ENCODE data around the gene FUZ.
A peak's percentile ranks its signal among the peaks of the same experiment; 100 is the strongest.

Gene FUZ

DNA sequence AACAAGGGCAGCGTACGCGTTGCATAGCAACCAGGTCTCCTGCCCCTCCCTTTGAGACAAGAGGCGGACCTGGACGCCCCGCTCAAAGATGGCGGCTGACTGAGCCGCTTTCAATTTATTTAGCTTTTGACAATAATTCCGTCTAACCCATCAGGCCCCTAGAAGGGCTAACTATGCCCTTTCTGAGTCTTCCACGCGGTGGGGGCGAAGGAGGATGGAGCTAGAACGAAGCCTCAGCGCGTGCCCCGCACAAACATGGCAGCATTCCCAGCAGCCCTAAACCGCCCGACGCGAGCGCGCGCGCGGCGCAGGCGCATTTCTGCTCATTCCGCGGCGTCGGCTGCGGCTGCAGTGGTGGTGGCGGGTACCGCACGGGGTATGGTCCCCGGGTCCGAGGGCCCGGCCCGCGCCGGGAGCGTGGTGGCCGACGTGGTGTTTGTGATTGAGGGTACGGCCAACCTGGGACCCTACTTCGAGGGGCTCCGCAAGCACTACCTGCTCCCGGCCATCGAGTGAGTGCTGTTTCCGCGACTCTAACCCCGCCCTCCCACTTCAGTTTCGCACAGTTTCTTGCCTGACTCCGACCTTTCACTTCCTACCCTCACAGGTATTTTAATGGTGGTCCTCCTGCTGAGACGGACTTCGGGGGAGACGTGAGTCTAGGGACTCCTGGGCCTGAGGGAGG, 5.0 kb upstream of the FUZ start, which contains the start of gene MED25:
Gene MED25 (plus strand): TSS at position 326 of the 685 bp plus-strand sequence. CDS start 53 bp downstream, at position 379.
- H3K9me3 ChIP-seq (ENCODE audit: control insufficient read depth, insufficient read depth, low read depth, low read length) = no peaks in the 10 kb centered on the region
- H3K36me3 ChIP-seq (ENCODE audit: control insufficient read depth in 2 of 2, insufficient read depth in 1 of 2, low read length in 2 of 2) = peaks cover 14 to 21% of the 10 kb centered on the region in 2 experiments
- ChIA-PET CTCF (interaction anchor here (0.7 kb wide), 1 partner anchor 30 kb away, joined by 3 read pairs; no protein-coding TSS in a partner anchor), POLR2A (interaction anchor here (0.7 to 1.2 kb wide), 5 partner anchors 30 to 112 kb away, joined by 3 to 4 read pairs (median 3); partner anchors contain the start of genes NUP62 and PTOV1)
- peaks cover 17% of the 10 kb centered on the region; the same call in 1 of the 2 replicates for H3K4me1 ChIP-seq (ENCODE audit: control insufficient read depth, insufficient read depth, low read length)
- peak within 1 kb of the TSS; percentile 89 for H3K4me3 ChIP-seq (ENCODE audit: low read depth, low read length)
- peak within 1 kb of the TSS; percentile 85 for H3K27ac ChIP-seq (ENCODE audit: extremely low read depth, low read depth, low read length)
- peak; percentile 30; the same call in 1 of the 2 replicates for TF ChIP-seq SP7 (tag by site-specific recombination; IDR thresholded peaks at IDR 0.05)
- TF ChIP-seq ZNF473 (tag by site-specific recombination; IDR thresholded peaks at IDR 0.05) = no peak
- peak; percentile 9; the same call in 1 of the 2 replicates for TF ChIP-seq PRDM1 (tag by site-specific recombination; IDR thresholded peaks at IDR 0.05)
- TF ChIP-seq ZNF138 (tag by site-specific recombination; IDR thresholded peaks at IDR 0.05; ENCODE audit: borderline replicate concordance) = no peak
- no peak for TF ChIP-seq ZNF169 (tag by site-specific recombination; IDR thresholded peaks at IDR 0.05)
- TF ChIP-seq ZNF239 (tag by site-specific recombination; IDR thresholded peaks at IDR 0.05) = no peak
- no peak for TF ChIP-seq REPIN1 (tag by site-specific recombination; IDR thresholded peaks at IDR 0.05; ENCODE audit: low read depth)
- TF ChIP-seq ZNF37A (tag by site-specific recombination; IDR thresholded peaks at IDR 0.05) = no peak
- no peak for TF ChIP-seq ZNF274 (IDR thresholded peaks at IDR 0.05; ENCODE audit: low read length)
- TF ChIP-seq ZNF274 (tag by site-specific recombination; IDR thresholded peaks at IDR 0.05; ENCODE audit: borderline replicate concordance) = no peak
- TF ChIP-seq ZNF544 (tag by site-specific recombination; IDR thresholded peaks at IDR 0.05) = no peak
- peak; percentile 19; the same call in 1 of the 2 replicates for TF ChIP-seq ZNF561 (tag by site-specific recombination; IDR thresholded peaks at IDR 0.05; ENCODE audit: borderline replicate concordance)
- TF ChIP-seq CTCF (tag by site-specific recombination; IDR thresholded peaks at IDR 0.05) = peak; percentile 45
- no peak for TF ChIP-seq ZNF514 (tag by site-specific recombination; IDR thresholded peaks at IDR 0.05)
- no peak for TF ChIP-seq ZNF157 (tag by site-specific recombination; IDR thresholded peaks at IDR 0.05)
- TF ChIP-seq ZNF174 (tag by site-specific recombination; IDR thresholded peaks at IDR 0.05) = no peak
- no peak for TF ChIP-seq ZNF792 (tag by site-specific recombination; IDR thresholded peaks at IDR 0.05)
- TF ChIP-seq GLIS2 (tag by site-specific recombination; IDR thresholded peaks at IDR 0.05) = 0 out of 2 replicates have a peak, but pooled peaks have one; percentile 38
- TF ChIP-seq, protein P1, sequence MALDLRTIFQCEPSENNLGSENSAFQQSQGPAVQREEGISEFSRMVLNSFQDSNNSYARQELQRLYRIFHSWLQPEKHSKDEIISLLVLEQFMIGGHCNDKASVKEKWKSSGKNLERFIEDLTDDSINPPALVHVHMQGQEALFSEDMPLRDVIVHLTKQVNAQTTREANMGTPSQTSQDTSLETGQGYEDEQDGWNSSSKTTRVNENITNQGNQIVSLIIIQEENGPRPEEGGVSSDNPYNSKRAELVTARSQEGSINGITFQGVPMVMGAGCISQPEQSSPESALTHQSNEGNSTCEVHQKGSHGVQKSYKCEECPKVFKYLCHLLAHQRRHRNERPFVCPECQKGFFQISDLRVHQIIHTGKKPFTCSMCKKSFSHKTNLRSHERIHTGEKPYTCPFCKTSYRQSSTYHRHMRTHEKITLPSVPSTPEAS (tag by site-specific recombination; IDR thresholded peaks at IDR 0.05) = no peak
- TF ChIP-seq ZNF830 (tag by site-specific recombination; IDR thresholded peaks at IDR 0.05; ENCODE audit: low read depth) = no peak
- peak; percentile 38; the same call in 1 of the 2 replicates for TF ChIP-seq ZIC2 (tag by site-specific recombination; IDR thresholded peaks at IDR 0.05)
- peak; percentile 96 for TF ChIP-seq ZNF76 (tag by site-specific recombination; IDR thresholded peaks at IDR 0.05; ENCODE audit: borderline replicate concordance, low read depth)
- TF ChIP-seq ZNF776 (tag by site-specific recombination; IDR thresholded peaks at IDR 0.05; ENCODE audit: borderline replicate concordance) = no peak
- no peak for TF ChIP-seq ZNF670 (tag by site-specific recombination; IDR thresholded peaks at IDR 0.05; ENCODE audit: low read depth)
- TF ChIP-seq ZBTB21 (tag by site-specific recombination; IDR thresholded peaks at IDR 0.05) = no peak
- TF ChIP-seq HOXA7 (CRISPR knock-in tag; IDR thresholded peaks at IDR 0.05; ENCODE audit: borderline replicate concordance) = no peak
- no peak for TF ChIP-seq ZNF19 (tag by site-specific recombination; IDR thresholded peaks at IDR 0.05; ENCODE audit: low read depth)
- TF ChIP-seq YY1 (tag by site-specific recombination; IDR thresholded peaks at IDR 0.05) = peak; percentile 98
- TF ChIP-seq ZBTB6 (tag by site-specific recombination; IDR thresholded peaks at IDR 0.05) = no peak
- no peak for TF ChIP-seq ZNF175 (tag by site-specific recombination; IDR thresholded peaks at IDR 0.05)
- TF ChIP-seq PATZ1 (tag by site-specific recombination; IDR thresholded peaks at IDR 0.05) = no peak
- no peak for TF ChIP-seq ZFP3 (tag by site-specific recombination; IDR thresholded peaks at IDR 0.05; ENCODE audit: low read depth)
- TF ChIP-seq ZNF302 (tag by site-specific recombination; IDR thresholded peaks at IDR 0.05; ENCODE audit: low read depth) = no peak
- TF ChIP-seq YY2 (tag by site-specific recombination; IDR thresholded peaks at IDR 0.05) = peak; percentile 88
- TF ChIP-seq ZFP69B (tag by site-specific recombination; IDR thresholded peaks at IDR 0.05) = peak; percentile 43; the same call in 1 of the 2 replicates

All from HEK293 (cell line).